Measurements from ENCODE around the gene BRD4. TPM values are rescaled to one million over a fixed set of nuclear protein-coding genes. Genes with fewer than 3 reads are reported as not detected.

The BRD4 gene
- total RNA-seq, 1 experiment from 2014 or later: 16.2 TPM

GRCh38 chr19:15248648-15249527, 83.5 kb downstream of the BRD4 start:
- no peak for DNase-seq (ENCODE audit: low read depth, low spot score)
- in situ Hi-C loops (cut with HindIII; ENCODE audit: low pct_unique_long_range_greater_than_20kb, low sequenced_read_pairs): no loop called here

GRCh38 chr19:15248106-15248505, 84.2 kb downstream of the BRD4 start:
- DNase-seq (ENCODE audit: low read depth, low spot score): no peak
- in situ Hi-C loops (cut with HindIII; ENCODE audit: low pct_unique_long_range_greater_than_20kb, low sequenced_read_pairs): no loop called here

- in situ Hi-C loops (cut with HindIII; ENCODE audit: low pct_unique_long_range_greater_than_20kb, low sequenced_read_pairs): no loop called here
- DNase-seq (ENCODE audit: low read depth, low spot score): no peak
These were observed 85.0 kb downstream of the BRD4 start for GRCh38 chr19:15247107-15248014.

GRCh38 chr19:15246198-15246481, 86.2 kb downstream of the BRD4 start:
- in situ Hi-C loops (cut with HindIII; ENCODE audit: low pct_unique_long_range_greater_than_20kb, low sequenced_read_pairs): no loop called here
- no peak for DNase-seq (ENCODE audit: low read depth, low spot score)

GRCh38 chr19:15245370-15246197, 86.8 kb downstream of the BRD4 start:
- in situ Hi-C loops (cut with HindIII; ENCODE audit: low pct_unique_long_range_greater_than_20kb, low sequenced_read_pairs): no loop called here
- no peak for DNase-seq (ENCODE audit: low read depth, low spot score)

GRCh38 chr19:15244808-15245207, 87.5 kb downstream of the BRD4 start:
- in situ Hi-C loops (cut with HindIII; ENCODE audit: low pct_unique_long_range_greater_than_20kb, low sequenced_read_pairs): no loop called here
- DNase-seq (ENCODE audit: low read depth, low spot score): no peak

GRCh38 chr19:15244106-15244803, 88.1 kb downstream of the BRD4 start:
- no peak for DNase-seq (ENCODE audit: low read depth, low spot score)
- in situ Hi-C loops (cut with HindIII; ENCODE audit: low pct_unique_long_range_greater_than_20kb, low sequenced_read_pairs): no loop called here

- in situ Hi-C loops (cut with HindIII; ENCODE audit: low pct_unique_long_range_greater_than_20kb, low sequenced_read_pairs): no loop called here
- no peak for DNase-seq (ENCODE audit: low read depth, low spot score)
These were observed 88.9 kb downstream of the BRD4 start for GRCh38 chr19:15243236-15243957.

DNA sequence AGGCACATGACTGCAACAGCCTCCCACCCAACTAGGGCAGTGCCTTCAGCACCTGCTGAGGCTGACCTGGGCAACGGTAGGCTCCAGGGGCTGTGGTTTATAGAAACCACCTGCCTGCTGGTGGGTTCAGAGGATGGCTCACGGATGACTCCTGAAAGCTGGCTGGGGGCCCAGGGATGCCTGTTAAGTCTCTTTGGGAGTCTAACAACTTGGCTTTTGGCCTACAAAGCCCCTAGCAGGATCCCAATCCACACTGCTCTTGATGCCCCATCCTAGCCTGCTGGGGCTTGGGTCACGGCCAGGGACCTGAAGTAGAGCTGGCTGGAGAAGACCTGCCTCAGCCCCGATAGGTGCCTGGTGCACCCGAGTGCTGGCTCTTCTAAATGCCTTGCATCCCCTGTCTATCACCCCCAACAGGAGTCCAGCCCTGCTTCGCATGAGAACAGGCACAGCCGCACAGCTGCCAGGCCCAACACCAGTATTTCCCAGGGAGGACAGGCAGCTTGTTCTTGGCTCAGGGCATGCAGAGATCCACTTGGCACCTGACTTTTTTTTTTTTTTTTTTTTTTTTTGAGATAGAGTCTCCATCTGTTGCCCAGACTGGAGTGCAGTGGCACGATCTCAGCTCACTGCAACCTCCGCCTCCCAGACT, 91.0 kb downstream of the BRD4 start:
- in situ Hi-C loops (cut with HindIII; ENCODE audit: low pct_unique_long_range_greater_than_20kb, low sequenced_read_pairs): no loop called here
- no peak for DNase-seq (ENCODE audit: low read depth, low spot score)

DNA sequence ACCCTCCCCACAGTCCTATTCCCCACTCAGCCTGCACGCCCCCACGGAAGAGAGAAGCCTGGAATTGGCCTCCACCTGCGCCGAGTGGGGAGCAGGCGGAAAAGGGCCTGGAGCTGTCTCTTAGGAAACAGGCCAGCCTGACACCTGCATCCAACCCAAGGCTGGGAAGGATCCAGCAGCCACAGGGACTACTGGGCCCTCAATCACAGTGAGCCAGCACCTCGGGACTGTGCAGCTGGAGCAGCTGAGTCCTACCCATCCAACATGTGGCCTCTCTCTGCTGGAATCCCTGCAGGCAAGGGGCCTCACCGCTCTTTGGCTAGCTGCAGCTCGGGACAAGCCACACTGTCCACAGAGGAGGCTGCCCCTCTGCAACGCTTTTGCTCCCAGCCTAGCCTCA, 91.8 kb downstream of the BRD4 start:
- no peak for DNase-seq (ENCODE audit: low read depth, low spot score)
- in situ Hi-C loops (cut with HindIII; ENCODE audit: low pct_unique_long_range_greater_than_20kb, low sequenced_read_pairs): no loop called here

DNA sequence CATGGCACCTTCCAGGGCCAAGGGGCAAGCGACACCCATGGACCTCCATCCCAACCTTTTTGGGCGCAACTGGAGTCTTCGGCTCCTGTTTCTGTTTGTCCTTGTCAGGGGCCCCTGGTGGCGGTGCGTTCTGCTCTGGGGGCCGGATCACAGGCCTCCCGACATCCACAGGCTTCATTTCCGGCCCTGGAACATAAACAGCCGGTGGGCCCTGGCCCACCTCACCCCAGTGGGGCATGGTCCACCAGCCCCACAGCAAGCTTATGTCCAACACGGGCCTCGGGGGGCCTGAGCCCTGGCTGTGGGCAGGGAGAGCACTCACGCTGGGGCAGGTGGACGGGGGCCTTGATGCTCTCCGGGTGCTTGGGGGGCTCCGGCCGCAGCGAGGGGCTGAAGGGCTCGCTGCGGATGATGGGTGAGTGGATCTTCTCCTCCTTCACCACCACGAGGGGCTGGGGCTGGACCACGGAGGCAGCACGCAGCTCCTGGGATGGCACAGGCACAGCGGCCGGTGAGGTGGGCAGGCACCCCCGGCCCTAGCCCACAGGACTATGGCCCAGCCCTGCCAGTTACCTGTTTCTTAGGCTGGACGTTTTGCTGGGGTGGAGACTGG, 92.9 kb downstream of the BRD4 start:
- DNase-seq (ENCODE audit: low read depth, low spot score): no peak
- in situ Hi-C loops (cut with HindIII; ENCODE audit: low pct_unique_long_range_greater_than_20kb, low sequenced_read_pairs): no loop called here

GRCh38 chr19:15238639-15239155, 93.6 kb downstream of the BRD4 start:
- no peak for DNase-seq (ENCODE audit: low read depth, low spot score)
- in situ Hi-C loops (cut with HindIII; ENCODE audit: low pct_unique_long_range_greater_than_20kb, low sequenced_read_pairs): no loop called here

- DNase-seq (ENCODE audit: low read depth, low spot score): no peak
- in situ Hi-C loops (cut with HindIII; ENCODE audit: low pct_unique_long_range_greater_than_20kb, low sequenced_read_pairs): no loop called here
These were observed 94.3 kb downstream of the BRD4 start for GRCh38 chr19:15237759-15238638.

GRCh38 chr19:15236886-15237285, 95.5 kb downstream of the BRD4 start:
- DNase-seq (ENCODE audit: low read depth, low spot score): no peak
- in situ Hi-C loops (cut with HindIII; ENCODE audit: low pct_unique_long_range_greater_than_20kb, low sequenced_read_pairs): no loop called here

GRCh38 chr19:15235781-15236180, 96.6 kb downstream of the BRD4 start:
- in situ Hi-C loops (cut with HindIII; ENCODE audit: low pct_unique_long_range_greater_than_20kb, low sequenced_read_pairs): no loop called here
- DNase-seq (ENCODE audit: low read depth, low spot score): no peak

Data from SK-MEL-5 (cell line).